ENCODE measurements around the gene NABP1.

- no peak for TF ChIP-seq RAD21 (IDR thresholded peaks at IDR 0.05)
- TF ChIP-seq, protein P1, sequence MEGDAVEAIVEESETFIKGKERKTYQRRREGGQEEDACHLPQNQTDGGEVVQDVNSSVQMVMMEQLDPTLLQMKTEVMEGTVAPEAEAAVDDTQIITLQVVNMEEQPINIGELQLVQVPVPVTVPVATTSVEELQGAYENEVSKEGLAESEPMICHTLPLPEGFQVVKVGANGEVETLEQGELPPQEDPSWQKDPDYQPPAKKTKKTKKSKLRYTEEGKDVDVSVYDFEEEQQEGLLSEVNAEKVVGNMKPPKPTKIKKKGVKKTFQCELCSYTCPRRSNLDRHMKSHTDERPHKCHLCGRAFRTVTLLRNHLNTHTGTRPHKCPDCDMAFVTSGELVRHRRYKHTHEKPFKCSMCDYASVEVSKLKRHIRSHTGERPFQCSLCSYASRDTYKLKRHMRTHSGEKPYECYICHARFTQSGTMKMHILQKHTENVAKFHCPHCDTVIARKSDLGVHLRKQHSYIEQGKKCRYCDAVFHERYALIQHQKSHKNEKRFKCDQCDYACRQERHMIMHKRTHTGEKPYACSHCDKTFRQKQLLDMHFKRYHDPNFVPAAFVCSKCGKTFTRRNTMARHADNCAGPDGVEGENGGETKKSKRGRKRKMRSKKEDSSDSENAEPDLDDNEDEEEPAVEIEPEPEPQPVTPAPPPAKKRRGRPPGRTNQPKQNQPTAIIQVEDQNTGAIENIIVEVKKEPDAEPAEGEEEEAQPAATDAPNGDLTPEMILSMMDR (IDR thresholded peaks at IDR 0.05; ENCODE audit: low read depth, low read length, missing input control), result no peak
Observed at GRCh38 chr2:191638802-191639172, 39.1 kb upstream of the NABP1 start.
